ENCODE results near the gene ALG12.

The ALG12 gene

DNA sequence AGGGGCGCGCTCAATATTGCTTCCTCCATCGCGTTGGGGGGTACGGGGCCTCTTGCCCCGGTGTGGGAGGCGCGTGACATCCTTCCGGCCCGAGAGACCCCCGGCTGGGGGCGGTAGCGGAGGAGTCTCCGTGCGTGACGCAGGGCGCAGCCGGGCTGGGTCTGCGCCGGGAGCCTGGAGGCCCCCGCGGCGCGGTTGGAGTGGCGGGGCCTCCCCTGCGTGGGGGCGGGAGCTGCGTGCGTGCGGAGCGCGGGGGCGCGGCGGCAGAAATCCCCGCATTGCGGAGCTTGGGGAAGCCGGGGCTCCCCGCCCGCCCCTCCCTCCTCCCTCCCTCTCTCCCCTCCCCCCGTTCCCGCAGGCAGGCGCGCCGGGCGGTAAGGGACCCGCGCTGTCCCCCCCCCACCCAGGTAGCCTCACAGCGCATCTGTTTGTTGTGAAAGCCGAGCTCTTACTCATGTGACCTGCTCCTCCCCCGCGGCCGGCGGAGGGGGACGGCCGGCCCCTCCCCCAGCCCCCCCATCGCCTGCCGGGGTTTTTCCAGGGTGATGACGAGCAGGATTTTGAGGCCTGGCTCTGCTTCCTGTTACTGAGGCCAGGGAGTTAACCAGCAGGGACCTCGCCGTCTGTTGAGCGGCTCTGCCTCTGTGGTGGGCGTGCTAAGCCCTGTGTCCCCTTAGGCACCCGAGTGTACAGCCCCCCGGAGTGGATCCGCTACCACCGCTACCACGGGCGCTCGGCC lies 43.9 kb upstream of the ALG12 start:
- TF ChIP-seq FOXM1 (IDR thresholded peaks at IDR 0.05; ENCODE audit: borderline replicate concordance, low read depth) = no peak
- no peak; the same call in 1 of the 2 replicates for TF ChIP-seq EP300 (IDR thresholded peaks at IDR 0.05; ENCODE audit: borderline replicate concordance)
- TF ChIP-seq, protein P1, sequence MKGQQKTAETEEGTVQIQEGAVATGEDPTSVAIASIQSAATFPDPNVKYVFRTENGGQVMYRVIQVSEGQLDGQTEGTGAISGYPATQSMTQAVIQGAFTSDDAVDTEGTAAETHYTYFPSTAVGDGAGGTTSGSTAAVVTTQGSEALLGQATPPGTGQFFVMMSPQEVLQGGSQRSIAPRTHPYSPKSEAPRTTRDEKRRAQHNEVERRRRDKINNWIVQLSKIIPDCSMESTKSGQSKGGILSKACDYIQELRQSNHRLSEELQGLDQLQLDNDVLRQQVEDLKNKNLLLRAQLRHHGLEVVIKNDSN (IDR thresholded peaks at IDR 0.05) = peak; percentile 90
- TF ChIP-seq EGR1 (IDR thresholded peaks at IDR 0.05) = peak; percentile 28; the same call in 1 of the 2 replicates
- peak; percentile 47; the same call in 1 of the 2 replicates for TF ChIP-seq TCF12 (IDR thresholded peaks at IDR 0.05; ENCODE audit: low read depth)

DNA sequence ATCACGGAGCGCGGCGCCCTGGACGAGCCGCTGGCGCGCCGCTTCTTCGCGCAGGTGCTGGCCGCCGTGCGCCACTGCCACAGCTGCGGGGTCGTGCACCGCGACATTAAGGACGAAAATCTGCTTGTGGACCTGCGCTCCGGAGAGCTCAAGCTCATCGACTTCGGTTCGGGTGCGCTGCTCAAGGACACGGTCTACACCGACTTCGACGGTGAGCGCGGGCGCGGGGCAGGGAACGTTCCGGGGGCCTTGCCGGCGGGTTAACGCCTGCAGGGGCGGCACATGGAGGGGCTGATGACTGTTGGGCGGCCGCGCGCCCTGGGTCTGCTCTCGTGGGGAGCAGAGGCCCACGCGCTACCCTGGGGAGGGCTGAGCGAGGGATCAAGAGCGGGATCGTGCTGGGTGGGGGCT lies 43.4 kb upstream of the ALG12 start:
- 0 out of 2 replicates have a peak, but pooled peaks have one; percentile 3 for TF ChIP-seq TCF12 (IDR thresholded peaks at IDR 0.05; ENCODE audit: low read depth)
- peak; percentile 35; the same call in 1 of the 2 replicates for TF ChIP-seq EP300 (IDR thresholded peaks at IDR 0.05; ENCODE audit: borderline replicate concordance)
- no peak for TF ChIP-seq EGR1 (IDR thresholded peaks at IDR 0.05)
- TF ChIP-seq, protein P2, sequence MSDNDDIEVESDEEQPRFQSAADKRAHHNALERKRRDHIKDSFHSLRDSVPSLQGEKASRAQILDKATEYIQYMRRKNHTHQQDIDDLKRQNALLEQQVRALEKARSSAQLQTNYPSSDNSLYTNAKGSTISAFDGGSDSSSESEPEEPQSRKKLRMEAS (IDR thresholded peaks at IDR 0.05) = peak; percentile 37; the same call in 1 of the 2 replicates
- TF ChIP-seq ZBTB7A (IDR thresholded peaks at IDR 0.05; ENCODE audit: low read depth) = no peak

DNA sequence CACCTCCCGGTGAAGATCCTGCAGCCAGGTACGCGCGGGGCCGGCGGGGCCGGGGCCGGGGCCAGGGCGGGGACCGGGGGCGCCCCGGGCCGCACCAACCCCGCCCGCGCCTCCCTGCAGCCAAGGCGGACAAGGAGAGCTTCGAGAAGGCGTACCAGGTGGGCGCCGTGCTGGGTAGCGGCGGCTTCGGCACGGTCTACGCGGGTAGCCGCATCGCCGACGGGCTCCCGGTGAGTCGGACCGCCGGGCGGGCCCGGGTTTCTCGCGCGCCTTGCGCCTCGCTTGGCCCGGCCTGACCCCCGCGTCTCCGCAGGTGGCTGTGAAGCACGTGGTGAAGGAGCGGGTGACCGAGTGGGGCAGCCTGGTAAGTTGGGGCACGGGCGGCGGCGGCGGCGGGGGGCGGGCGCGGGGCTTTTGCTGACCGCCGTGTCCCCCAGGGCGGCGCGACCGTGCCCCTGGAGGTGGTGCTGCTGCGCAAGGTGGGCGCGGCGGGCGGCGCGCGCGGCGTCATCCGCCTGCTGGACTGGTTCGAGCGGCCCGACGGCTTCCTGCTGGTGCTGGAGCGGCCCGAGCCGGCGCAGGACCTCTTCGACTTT lies 42.9 kb upstream of the ALG12 start:
- no peak for TF ChIP-seq FOXM1 (IDR thresholded peaks at IDR 0.05; ENCODE audit: borderline replicate concordance, low read depth)
- no peak for TF ChIP-seq EGR1 (IDR thresholded peaks at IDR 0.05)
- no peak for TF ChIP-seq ZBTB7A (IDR thresholded peaks at IDR 0.05; ENCODE audit: low read depth)
- TF ChIP-seq CREB1 (IDR thresholded peaks at IDR 0.05; ENCODE audit: low read depth) = peak; percentile 44; the same call in 1 of the 2 replicates
- peak; percentile 39; the same call in 1 of the 2 replicates for TF ChIP-seq TEAD4 (IDR thresholded peaks at IDR 0.05)
- no peak for TF ChIP-seq TAF1 (IDR thresholded peaks at IDR 0.05; ENCODE audit: low read depth)
- no peak for TF ChIP-seq CEBPB (IDR thresholded peaks at IDR 0.05)
- no peak for TF ChIP-seq NFIC (IDR thresholded peaks at IDR 0.05)
- TF ChIP-seq, protein P2 (IDR thresholded peaks at IDR 0.05) = peak; percentile 71
- TF ChIP-seq TCF12 (IDR thresholded peaks at IDR 0.05; ENCODE audit: low read depth) = peak; percentile 70; the same call in 1 of the 2 replicates
- TF ChIP-seq, protein P1 (IDR thresholded peaks at IDR 0.05) = no peak; the same call in 1 of the 2 replicates
- TF ChIP-seq YY1 (IDR thresholded peaks at IDR 0.05; ENCODE audit: low read depth) = no peak
- TF ChIP-seq RAD21 (IDR thresholded peaks at IDR 0.05; ENCODE audit: low read depth) = peak; percentile 29; the same call in 1 of the 2 replicates
- TF ChIP-seq, protein P3, sequence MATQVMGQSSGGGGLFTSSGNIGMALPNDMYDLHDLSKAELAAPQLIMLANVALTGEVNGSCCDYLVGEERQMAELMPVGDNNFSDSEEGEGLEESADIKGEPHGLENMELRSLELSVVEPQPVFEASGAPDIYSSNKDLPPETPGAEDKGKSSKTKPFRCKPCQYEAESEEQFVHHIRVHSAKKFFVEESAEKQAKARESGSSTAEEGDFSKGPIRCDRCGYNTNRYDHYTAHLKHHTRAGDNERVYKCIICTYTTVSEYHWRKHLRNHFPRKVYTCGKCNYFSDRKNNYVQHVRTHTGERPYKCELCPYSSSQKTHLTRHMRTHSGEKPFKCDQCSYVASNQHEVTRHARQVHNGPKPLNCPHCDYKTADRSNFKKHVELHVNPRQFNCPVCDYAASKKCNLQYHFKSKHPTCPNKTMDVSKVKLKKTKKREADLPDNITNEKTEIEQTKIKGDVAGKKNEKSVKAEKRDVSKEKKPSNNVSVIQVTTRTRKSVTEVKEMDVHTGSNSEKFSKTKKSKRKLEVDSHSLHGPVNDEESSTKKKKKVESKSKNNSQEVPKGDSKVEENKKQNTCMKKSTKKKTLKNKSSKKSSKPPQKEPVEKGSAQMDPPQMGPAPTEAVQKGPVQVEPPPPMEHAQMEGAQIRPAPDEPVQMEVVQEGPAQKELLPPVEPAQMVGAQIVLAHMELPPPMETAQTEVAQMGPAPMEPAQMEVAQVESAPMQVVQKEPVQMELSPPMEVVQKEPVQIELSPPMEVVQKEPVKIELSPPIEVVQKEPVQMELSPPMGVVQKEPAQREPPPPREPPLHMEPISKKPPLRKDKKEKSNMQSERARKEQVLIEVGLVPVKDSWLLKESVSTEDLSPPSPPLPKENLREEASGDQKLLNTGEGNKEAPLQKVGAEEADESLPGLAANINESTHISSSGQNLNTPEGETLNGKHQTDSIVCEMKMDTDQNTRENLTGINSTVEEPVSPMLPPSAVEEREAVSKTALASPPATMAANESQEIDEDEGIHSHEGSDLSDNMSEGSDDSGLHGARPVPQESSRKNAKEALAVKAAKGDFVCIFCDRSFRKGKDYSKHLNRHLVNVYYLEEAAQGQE (IDR thresholded peaks at IDR 0.05; ENCODE audit: low read depth) = no peak
- no peak; the same call in 1 of the 2 replicates for TF ChIP-seq EP300 (IDR thresholded peaks at IDR 0.05; ENCODE audit: borderline replicate concordance)

DNA sequence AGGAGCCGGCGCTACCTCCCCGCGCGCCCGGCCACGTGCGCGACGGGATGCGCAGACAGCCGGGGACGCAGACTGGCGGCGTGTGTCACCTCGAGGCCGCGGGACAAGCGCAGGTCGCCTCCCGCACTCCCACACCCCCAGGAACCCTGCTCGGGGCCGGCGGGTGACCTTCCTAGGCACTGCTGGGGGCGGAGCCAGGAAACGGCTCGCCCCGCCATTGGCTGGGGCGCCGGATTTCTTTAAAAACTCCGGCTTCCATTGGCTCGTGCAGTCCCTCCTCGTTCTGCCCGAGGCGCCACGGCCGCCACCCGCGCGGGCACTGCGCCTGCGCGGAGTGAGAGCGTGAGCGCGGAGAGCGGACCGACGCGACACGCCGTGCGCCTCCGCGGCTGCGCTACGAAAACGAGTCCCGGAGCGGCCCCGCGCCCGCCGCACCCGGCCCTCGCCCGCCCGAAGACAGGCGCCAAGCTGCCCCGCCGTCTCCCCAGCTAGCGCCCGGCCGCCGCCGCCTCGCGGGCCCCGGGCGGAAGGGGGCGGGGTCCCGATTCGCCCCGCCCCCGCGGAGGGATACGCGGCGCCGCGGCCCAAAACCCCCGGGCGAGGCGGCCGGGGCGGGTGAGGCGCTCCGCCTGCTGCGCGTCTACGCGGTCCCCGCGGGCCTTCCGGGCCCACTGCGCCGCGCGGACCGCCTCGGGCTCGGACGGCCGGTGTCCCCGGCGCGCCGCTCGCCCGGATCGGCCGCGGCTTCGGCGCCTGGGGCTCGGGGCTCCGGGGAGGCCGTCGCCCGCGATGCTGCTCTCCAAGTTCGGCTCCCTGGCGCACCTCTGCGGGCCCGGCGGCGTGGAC lies 42.1 kb upstream of the ALG12 start, which contains the start of gene PIM3:
Gene PIM3 (plus strand): TSS at position 614 of the 846 bp plus-strand sequence. CDS start 176 bp downstream, at position 790.
- no peak for TF ChIP-seq CREB1 (IDR thresholded peaks at IDR 0.05; ENCODE audit: low read depth)
- no peak for TF ChIP-seq CEBPB (IDR thresholded peaks at IDR 0.05)
- TF ChIP-seq, protein P1 (IDR thresholded peaks at IDR 0.05) = peak; percentile 43; the same call in 1 of the 2 replicates
- TF ChIP-seq NFIC (IDR thresholded peaks at IDR 0.05) = no peak
- TF ChIP-seq FOXM1 (IDR thresholded peaks at IDR 0.05; ENCODE audit: borderline replicate concordance, low read depth) = peak; percentile 91
- no peak for TF ChIP-seq YY1 (IDR thresholded peaks at IDR 0.05; ENCODE audit: low read depth)
- 0 out of 2 replicates have a peak, but pooled peaks have one; percentile 26 for TF ChIP-seq TEAD4 (IDR thresholded peaks at IDR 0.05)
- TF ChIP-seq EP300 (IDR thresholded peaks at IDR 0.05; ENCODE audit: borderline replicate concordance) = peak; percentile 24
- TF ChIP-seq, protein P2 (IDR thresholded peaks at IDR 0.05) = peak; percentile 93
- 0 out of 2 replicates have a peak, but pooled peaks have one; percentile 6 for TF ChIP-seq EGR1 (IDR thresholded peaks at IDR 0.05)
- TF ChIP-seq TCF12 (IDR thresholded peaks at IDR 0.05; ENCODE audit: low read depth) = no peak
- TF ChIP-seq TAF1 (IDR thresholded peaks at IDR 0.05; ENCODE audit: low read depth) = peak; percentile 91
- TF ChIP-seq, protein P3 (IDR thresholded peaks at IDR 0.05; ENCODE audit: low read depth) = no peak
- 0 out of 2 replicates have a peak, but pooled peaks have one; percentile 27 for TF ChIP-seq ZBTB7A (IDR thresholded peaks at IDR 0.05; ENCODE audit: low read depth)

Measured in Ishikawa (cell line).